H9 (cell line): ENCODE measurements around the gene NF1. TPM values are rescaled to one million over a fixed set of nuclear protein-coding genes. Genes with fewer than 3 reads are reported as not detected.

Experiments
- DNase-seq: peaks from one replicate; pipeline ENCODE4 v3.0.0-alpha.2; 2017
- H2AFZ ChIP-seq: one replicate; pipeline ENCODE4 v1.6.1; 2013; ENCODE audit warnings: mild to moderate bottlenecking, low read length, control low read depth, moderate library complexity
- H2AK5ac ChIP-seq: 2 replicates; pipeline ENCODE4 v1.6.1; 2013; ENCODE audit warnings: low read length, control low read depth, mixed read lengths; ENCODE audit not compliant: insufficient read length
- H2BK120ac ChIP-seq: one replicate; pipeline ENCODE4 v1.6.1; 2013; ENCODE audit warnings: low read depth, mild to moderate bottlenecking, low read length, control low read depth, inconsistent platforms; ENCODE audit not compliant: poor library complexity, severe bottlenecking
- H2BK12ac ChIP-seq: 2 replicates; pipeline ENCODE4 v1.6.1; 2013; ENCODE audit warnings: low read length, control low read depth, mixed read lengths, low read depth; ENCODE audit not compliant: insufficient read length
- H2BK15ac ChIP-seq: 2 replicates; pipeline ENCODE4 v1.6.1; 2013; ENCODE audit warnings: low read depth, low read length, control low read depth
- H2BK20ac ChIP-seq: one replicate; pipeline ENCODE4 v1.6.1; 2013; ENCODE audit warnings: low read depth, mild to moderate bottlenecking, low read length, control low read depth, inconsistent platforms; ENCODE audit not compliant: poor library complexity, severe bottlenecking
- H2BK5ac ChIP-seq: 2 replicates; pipeline ENCODE4 v1.6.1; 2013; ENCODE audit warnings: low read length, control low read depth, mixed read lengths; ENCODE audit not compliant: insufficient read length
- H3K14ac ChIP-seq: 2 replicates; pipeline ENCODE4 v1.6.1; 2013; ENCODE audit warnings: low read length, control low read depth; ENCODE audit not compliant: insufficient read depth
- H3K18ac ChIP-seq: 2 replicates; pipeline ENCODE4 v1.6.1; 2013; ENCODE audit warnings: low read depth, mild to moderate bottlenecking, mixed read lengths, low read length, control low read depth; ENCODE audit not compliant: insufficient read length
- H3K23ac ChIP-seq: 2 replicates; pipeline ENCODE4 v1.6.1; 2013; ENCODE audit warnings: low read length, control low read depth, mixed read lengths, low read depth; ENCODE audit not compliant: insufficient read length
- H3K23me2 ChIP-seq: 2 replicates; pipeline ENCODE4 v1.6.1; 2013; ENCODE audit warnings: low read depth, mild to moderate bottlenecking, mixed read lengths, low read length, control low read depth; ENCODE audit not compliant: insufficient read length, poor library complexity, severe bottlenecking
- H3K27ac ChIP-seq: 2 replicates; pipeline ENCODE4 v1.5.1; 2013; ENCODE audit warnings: low read length, control low read depth, mixed read lengths, low read depth; ENCODE audit not compliant: insufficient read length
- H3K27me3 ChIP-seq: 2 replicates; pipeline ENCODE4 v1.6.1; 2013; ENCODE audit warnings: low read length, control low read depth, inconsistent platforms; ENCODE audit not compliant: insufficient read depth
- H3K4ac ChIP-seq: 2 replicates; pipeline ENCODE4 v1.6.1; 2013; ENCODE audit warnings: low read depth, mild to moderate bottlenecking, control low read depth, inconsistent platforms, low read length, moderate library complexity
- H3K4me1 ChIP-seq: 2 replicates; pipeline ENCODE4 v1.6.1; 2013; ENCODE audit warnings: low read length, control low read depth, inconsistent platforms; ENCODE audit not compliant: insufficient read depth
- H3K4me2 ChIP-seq: 2 replicates; pipeline ENCODE4 v1.6.1; 2013; ENCODE audit warnings: low read length, control low read depth, mixed read lengths; ENCODE audit not compliant: insufficient read length, insufficient read depth
- H3K56ac ChIP-seq: 2 replicates; pipeline ENCODE4 v1.6.1; 2013; ENCODE audit warnings: low read depth, mild to moderate bottlenecking, mixed read lengths, low read length, control low read depth; ENCODE audit not compliant: insufficient read length
- H3K79me1 ChIP-seq: 2 replicates; pipeline ENCODE4 v1.6.1; 2013; ENCODE audit warnings: low read depth, mild to moderate bottlenecking, moderate library complexity, low read length, control low read depth, inconsistent platforms; ENCODE audit not compliant: insufficient read depth, poor library complexity, severe bottlenecking
- H3K79me2 ChIP-seq: 2 replicates; pipeline ENCODE4 v1.6.1; 2013; ENCODE audit warnings: low read length, control low read depth, inconsistent platforms; ENCODE audit not compliant: insufficient read depth
- H3K9ac ChIP-seq: 2 replicates; pipeline ENCODE4 v1.6.1; 2013; ENCODE audit warnings: low read length, control low read depth, mixed read lengths; ENCODE audit not compliant: insufficient read length; ENCODE audit errors: extremely low read depth
- H3K9me3 ChIP-seq: one replicate; pipeline ENCODE4 v1.6.1; 2013; ENCODE audit warnings: low read depth, low read length, inconsistent platforms; ENCODE audit not compliant: control insufficient read depth
- H3T11ph ChIP-seq: one replicate; pipeline ENCODE4 v1.6.1; 2013; ENCODE audit warnings: mild to moderate bottlenecking, low read length, control low read depth, inconsistent platforms
- H4K20me1 ChIP-seq: one replicate; pipeline ENCODE4 v1.6.1; 2013; ENCODE audit not compliant: control insufficient read depth, insufficient read length, insufficient read depth
- H4K5ac ChIP-seq: 2 replicates; pipeline ENCODE4 v1.6.1; 2013; ENCODE audit warnings: low read depth, mild to moderate bottlenecking, mixed read lengths, low read length, control low read depth; ENCODE audit not compliant: insufficient read length
- H4K8ac ChIP-seq: replicated peaks from 2 replicates; pipeline ENCODE4 v1.6.1; 2013; ENCODE audit warnings: low read length, control low read depth, mixed read lengths, low read depth; ENCODE audit not compliant: insufficient read length
- H4K91ac ChIP-seq: 2 replicates; pipeline ENCODE4 v1.6.1; 2013; ENCODE audit warnings: low read depth, mild to moderate bottlenecking, moderate library complexity, mixed read lengths, low read length, control low read depth; ENCODE audit not compliant: insufficient read length
- H3K27ac Mint-ChIP-seq, 3 experiments: 2 replicates in 2 of 3; 3 replicates in 1 of 3; pipeline ENCODE4 v1.8.0; 2020 to 2021; ENCODE audit warnings: mixed read lengths in 3 of 3, mild to moderate bottlenecking in 1 of 3, moderate library complexity in 1 of 3
- H3K27me3 Mint-ChIP-seq: 2 replicates; pipeline ENCODE4 v1.8.0; 2021; ENCODE audit warnings: low read depth, mild to moderate bottlenecking, moderate library complexity, mixed read lengths
- H3K36me3 Mint-ChIP-seq, 3 experiments: 2 replicates in 2 of 3; 3 replicates in 1 of 3; pipeline ENCODE4 v1.8.0; 2020 to 2021; ENCODE audit warnings: low read depth in 3 of 3, mixed read lengths in 3 of 3; ENCODE audit not compliant: insufficient read depth in 1 of 3
- H3K4me1 Mint-ChIP-seq, 2 experiments: 2 replicates each; pipeline ENCODE4 v1.8.0; 2020; ENCODE audit warnings: mixed read lengths in 2 of 2
- H3K4me3 Mint-ChIP-seq, 2 experiments: 2 replicates in 1 of 2; 3 replicates in 1 of 2; pipeline ENCODE4 v1.8.0; 2020 to 2021; ENCODE audit warnings: mild to moderate bottlenecking in 2 of 2, mixed read lengths in 2 of 2, moderate library complexity in 1 of 2
- H3K9me3 Mint-ChIP-seq, 2 experiments: 2 replicates in 1 of 2; 3 replicates in 1 of 2; pipeline ENCODE4 v1.8.0; 2020; ENCODE audit warnings: mild to moderate bottlenecking in 2 of 2, mixed read lengths in 2 of 2, moderate library complexity in 1 of 2
- CTCF ChIP-seq: fragments of 200-600 bp; sonication (generic); conservative IDR thresholded peaks from 3 replicates; pipeline ENCODE4 v1.8.0; 2021; ENCODE audit warnings: antibody characterized with exemption, mild to moderate bottlenecking
- WGBS: extraction: QIAGEN DNeasy Blood & Tissue Kit; methylation state at CpG from one replicate; pipeline ENCODE4 v1.1.7; 2013; ENCODE audit warnings: missing lambda C conversion rate, low lambda C conversion rate, mixed read lengths; ENCODE audit not compliant: insufficient read length; ENCODE audit errors: extremely low coverage; 5-methylcytosine and 5-hydroxymethylcytosine counted together
- total RNA-seq: library from RNA; stranded (reverse); gene quantifications from 2 replicates; pipeline ENCODE4 v1.2.1, GENCODE V29; 2021

NF1 gene
- total RNA-seq, 1 experiment from 2014 or later, result 38.1 TPM

GRCh38 chr17:31073411-31073810 is 21.4 kb upstream of the NF1 start:
- H3K4me1 Mint-ChIP-seq, result peaks cover 28 to 35% of the 10 kb centered on the region in 2 experiments
- Histone ChIP-seq H4K20me1 (no peaks in the 10 kb centered on the region), H2AK5ac (no peak overlapping the region)

More at GRCh38 chr17:31073411-31073810, 21.4 kb upstream of the NF1 start:
- Histone ChIP-seq H3K18ac (no peak overlapping the region), H3K14ac (no peak overlapping the region), H3K9me3 (no peaks in the 10 kb centered on the region), H2BK12ac (no peak overlapping the region), H3K23me2 (no peaks in the 10 kb centered on the region), H3K79me2 (no peaks in the 10 kb centered on the region), H2BK20ac (no peak overlapping the region), H2BK15ac (no peak overlapping the region), H3K23ac (no peak overlapping the region), H4K8ac (no peak overlapping the region), H3K4me1 (peaks cover 9% of the 10 kb centered on the region; the same call in 1 of the 2 replicates), H2AFZ (no peak overlapping the region), H4K91ac (no peak overlapping the region), H3K56ac (no peak overlapping the region), H3K79me1 (no peaks in the 10 kb centered on the region), H2BK5ac (no peak overlapping the region), H3K9ac (no peak overlapping the region), H3K27me3 (no peaks in the 10 kb centered on the region), H3T11ph (no peak overlapping the region), H4K5ac (no peak overlapping the region), H3K27ac (no peak overlapping the region), H3K4me2 (no peak overlapping the region), H2BK120ac (no peak overlapping the region), H3K4ac (no peak overlapping the region)
- WGBS, result no CpG with 5 or more reads among the region's 4 CpGs
- H3K27ac Mint-ChIP-seq, result peak overlapping the region in 2 of 3 experiments; percentile 6 to 37; a peak in 1 of 7 replicates
- no peaks in the 10 kb centered on the region; the same call in 1 of the 2 replicates for H3K27me3 Mint-ChIP-seq
- H3K9me3 Mint-ChIP-seq, result no peaks in the 10 kb centered on the region
- TF ChIP-seq CTCF, result no peak
- H3K4me3 Mint-ChIP-seq, result no peak overlapping the region
- DNase-seq, result no peak
- H3K36me3 Mint-ChIP-seq, result no peaks in the 10 kb centered on the region
